NCI-H2081 treated with DMSO at 0.1 percent for 48 hours (cell line): ENCODE results near the gene HIF1AN.
"Not testable (repeated sequence)": the region's sequence is repeated elsewhere in the genome, so short reads cannot be mapped to it uniquely, and the experiment has no call there.

Experiments used
- DNase-seq: peaks from one replicate; lab custom pipeline; 2025; lab: John Stamatoyannopoulos, UW

Gene HIF1AN

DNA sequence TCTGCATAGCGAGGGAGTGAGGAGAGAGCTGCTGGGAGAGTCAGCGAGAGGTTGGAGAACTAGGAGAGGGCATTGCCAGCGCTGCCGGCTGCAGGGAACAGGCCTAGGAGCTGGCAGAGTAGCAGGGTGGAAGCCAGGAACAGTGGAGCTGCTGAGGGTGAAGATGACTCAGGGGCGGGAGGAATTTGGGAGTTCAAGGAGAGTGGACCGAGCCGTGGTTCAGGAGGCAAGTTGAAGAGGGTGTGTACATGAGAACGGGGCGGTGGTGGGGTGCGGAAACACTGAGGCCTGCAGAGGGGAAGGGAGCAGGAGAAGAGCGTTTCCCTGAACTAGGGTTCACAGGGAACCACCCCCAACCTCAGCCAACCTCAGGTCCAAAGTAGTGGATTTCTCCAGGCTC, 31.5 kb downstream of the HIF1AN start:
- no peak for DNase-seq

DNA sequence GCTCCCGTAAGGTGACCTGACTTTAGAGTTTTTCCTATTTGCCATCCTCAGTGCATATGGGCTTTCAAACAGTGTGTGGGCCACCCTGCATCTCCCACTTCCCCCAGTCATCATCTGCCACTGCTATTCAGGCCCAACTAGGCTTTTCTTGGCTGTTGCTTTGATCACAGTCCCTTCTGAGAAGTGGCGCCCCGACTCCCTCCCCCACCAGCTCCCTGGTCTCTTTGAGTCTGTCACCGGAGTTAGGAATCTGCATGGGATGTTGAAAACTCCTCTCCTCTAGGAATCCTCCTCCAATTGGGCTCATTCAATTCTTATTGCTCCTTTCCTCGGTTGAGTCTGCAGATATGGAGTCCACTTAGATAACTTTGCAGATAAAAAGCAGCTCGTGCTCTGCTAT, 32.1 kb downstream of the HIF1AN start:
- DNase-seq = no peak

DNA sequence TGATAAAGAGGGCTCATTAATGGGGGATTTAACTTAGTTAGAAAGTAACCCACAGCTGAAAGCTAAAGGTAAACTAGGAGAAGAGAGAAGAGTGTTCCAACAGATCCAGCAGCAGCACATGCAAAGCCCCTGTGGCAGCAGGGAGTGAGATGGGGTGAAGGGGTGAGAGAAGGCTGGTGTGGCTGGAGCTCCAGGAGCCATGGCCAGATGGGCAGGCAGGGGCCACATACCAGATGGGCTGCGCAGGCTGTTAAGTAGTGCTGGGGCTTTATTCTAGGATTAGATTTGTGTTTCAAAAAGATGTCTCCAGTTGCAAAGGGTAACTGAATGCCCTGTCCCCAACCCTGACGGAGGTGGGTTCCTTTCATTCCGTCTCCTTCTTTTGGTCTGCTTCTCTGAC, 33.2 kb downstream of the HIF1AN start:
- no peak for DNase-seq

- DNase-seq = no peak
Observed at GRCh38 chr10:100569687-100570481, 34.1 kb downstream of the HIF1AN start.

GRCh38 chr10:100570506-100570905, 34.8 kb downstream of the HIF1AN start:
- DNase-seq = no peak

DNA sequence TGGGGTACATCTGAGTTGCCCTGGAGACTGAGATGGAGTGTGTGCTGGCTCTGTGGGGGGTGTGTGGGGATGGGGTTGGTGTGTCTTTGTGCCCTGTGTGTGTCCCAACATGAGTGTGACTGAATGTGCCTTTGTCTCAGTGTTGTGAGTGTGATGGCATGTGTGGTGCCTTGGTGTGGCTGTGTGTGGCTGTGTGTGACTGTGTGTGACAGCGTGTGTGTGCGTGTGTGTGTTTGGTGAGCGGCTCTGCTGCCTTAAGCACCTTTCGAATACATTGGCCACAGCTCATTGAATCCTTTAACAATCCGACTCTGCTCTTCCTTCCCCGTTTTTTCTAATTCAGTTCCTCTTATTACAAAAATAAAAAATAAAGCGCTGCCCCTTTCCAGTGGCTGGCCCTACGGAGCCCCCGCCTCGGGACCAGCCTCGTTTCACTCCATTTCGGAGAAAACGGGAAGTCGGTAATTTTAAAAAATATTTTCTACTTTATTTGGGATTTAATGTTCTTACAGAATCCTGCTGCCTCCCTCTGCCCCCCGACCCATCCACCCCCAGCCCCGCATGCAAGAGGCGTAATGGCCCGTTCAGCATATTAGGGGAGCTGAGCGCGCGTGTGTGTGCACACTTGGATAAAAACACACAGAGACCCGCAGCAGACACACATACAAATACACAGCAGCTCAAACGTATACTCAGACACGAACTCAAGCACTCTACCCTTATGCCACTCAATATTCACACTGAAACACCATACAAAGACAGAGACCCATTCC, 35.5 kb downstream of the HIF1AN start:
- no peak for DNase-seq

DNA sequence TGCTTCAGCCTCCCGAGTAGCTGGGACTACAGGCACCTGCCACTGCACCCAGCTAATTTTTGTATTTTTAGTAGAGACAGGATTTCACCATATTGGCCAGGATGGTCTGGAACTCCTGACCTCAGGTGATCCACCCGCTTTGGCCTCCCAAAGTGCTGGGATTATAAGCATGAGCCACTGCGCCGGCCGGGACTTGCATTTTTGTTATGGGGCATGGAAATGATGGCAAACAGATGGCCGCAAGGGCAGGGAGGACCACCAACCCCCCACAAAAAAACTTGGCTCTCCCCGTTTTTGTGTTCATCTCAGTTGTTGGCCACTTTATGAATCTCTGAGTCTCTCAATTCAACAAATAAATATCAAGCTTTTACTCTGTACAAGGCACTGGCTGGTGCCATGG, 39.4 kb downstream of the HIF1AN start:
- DNase-seq = not testable (repeated sequence)

- DNase-seq = no peak
Observed at GRCh38 chr10:100575585-100576281, 40.0 kb downstream of the HIF1AN start.

DNA sequence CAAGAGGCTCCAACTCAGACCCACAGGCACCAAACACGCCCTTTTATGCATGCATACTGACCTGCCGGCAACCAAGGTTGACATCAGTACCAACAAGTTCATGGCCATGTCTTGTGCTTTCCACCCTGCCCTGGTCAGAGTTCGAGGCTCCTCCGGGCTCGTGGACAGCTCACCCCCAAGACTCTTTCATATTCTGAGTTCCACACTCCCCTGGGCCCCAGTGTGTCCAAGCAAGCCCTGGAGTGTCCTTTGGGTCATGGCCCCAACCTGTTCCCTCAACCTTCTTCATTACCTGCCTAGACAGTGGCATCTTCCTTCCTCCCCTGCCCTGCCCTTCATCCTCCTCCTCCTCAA, 40.5 kb downstream of the HIF1AN start:
- DNase-seq = no peak

GRCh38 chr10:100579261-100580090, 43.7 kb downstream of the HIF1AN start:
- no peak for DNase-seq

DNA sequence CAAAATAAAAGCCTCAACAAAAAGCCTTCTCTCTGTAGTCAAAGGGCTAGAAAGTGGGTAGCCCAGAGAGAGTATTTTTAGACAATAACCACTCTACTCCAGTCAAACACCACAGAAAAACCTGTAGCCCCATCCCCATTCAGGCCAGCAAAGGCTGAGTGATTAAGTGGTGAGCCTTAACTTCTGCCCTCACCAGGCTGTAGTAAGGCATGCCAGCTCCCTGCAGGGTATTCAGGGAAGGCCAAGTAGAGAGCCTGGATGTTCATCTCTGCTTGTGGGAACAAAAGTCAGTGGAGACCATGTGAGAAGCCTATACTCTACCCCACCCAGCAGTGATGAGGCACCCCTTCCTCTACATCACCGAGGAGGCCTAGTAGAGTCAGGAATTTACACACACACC, 51.2 kb downstream of the HIF1AN start:
- no peak for DNase-seq

DNA sequence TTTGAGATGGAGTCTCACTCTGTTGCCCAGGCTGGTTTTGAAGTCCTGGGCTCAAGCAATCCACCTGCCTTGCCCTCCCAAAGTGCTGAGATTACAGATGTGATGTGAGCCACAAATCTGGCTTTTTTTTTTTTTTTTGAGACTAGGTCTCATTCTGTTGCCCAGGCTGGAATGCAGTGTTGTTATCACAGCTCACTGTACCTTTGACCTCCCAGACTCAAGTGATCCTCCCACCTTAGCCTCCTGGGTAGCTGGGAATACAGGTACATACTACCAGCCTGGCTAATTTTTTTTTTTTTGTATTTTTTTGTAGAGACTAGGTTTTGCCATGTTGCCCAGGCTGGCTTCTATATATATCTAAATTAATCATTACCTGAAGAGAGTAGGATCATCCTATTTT, 62.4 kb downstream of the HIF1AN start:
- DNase-seq = no peak

DNA sequence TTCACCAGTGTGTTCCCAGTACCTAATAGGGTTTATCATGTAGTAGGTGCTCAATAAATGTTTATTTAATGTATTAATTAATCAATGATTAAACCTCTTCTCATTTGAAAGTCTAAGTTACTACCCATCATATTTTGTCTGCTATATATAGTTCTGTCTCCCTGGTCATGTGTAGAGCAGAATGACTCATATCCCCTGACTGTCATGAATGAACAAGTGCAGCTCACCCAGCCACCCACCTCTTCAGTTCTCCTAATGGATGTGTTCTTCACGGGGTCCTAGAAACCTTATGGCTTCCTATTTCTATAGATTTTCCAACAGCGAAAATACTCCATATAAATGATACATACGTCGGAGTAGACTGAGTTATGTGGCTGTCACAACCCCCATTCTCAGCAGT, 64.5 kb downstream of the HIF1AN start:
- no peak for DNase-seq

GRCh38 chr10:100607439-100607838, 71.7 kb downstream of the HIF1AN start:
- DNase-seq = no peak
